ENCODE data around the gene BORCS6.

The BORCS6 gene

GRCh38 chr17:8212312-8213180 is 22.6 kb upstream of the BORCS6 start:
- H3K9me2 ChIP-seq (replicated peaks; ENCODE audit: insufficient read depth, low read length) = no peaks in the 10 kb centered on the region
- no peak overlapping the region for H3K27ac ChIP-seq (ENCODE audit: low read depth, low read length)
- no peak for TF ChIP-seq CTCF (IDR thresholded peaks at IDR 0.05; ENCODE audit: insufficient read depth, low read length, poor library complexity, severe bottlenecking)
- no peak for TF ChIP-seq EZH2phosphoT487 (conservative IDR thresholded peaks at IDR 0.05; ENCODE audit: low read length)
- peaks cover 14% of the 10 kb centered on the region; the same call in 1 of the 2 replicates for H3F3A ChIP-seq (ENCODE audit: insufficient read depth)
- no peaks in the 10 kb centered on the region for H3K27me3 ChIP-seq (ENCODE audit: low read length)
- no peaks in the 10 kb centered on the region for H3K9me3 ChIP-seq (ENCODE audit: insufficient read depth, low read length)
- no peak overlapping the region for H3K4me3 ChIP-seq (ENCODE audit: insufficient read depth, low read length, poor library complexity, severe bottlenecking)
- no peak overlapping the region for H3K4me2 ChIP-seq (ENCODE audit: low read depth, low read length, poor library complexity, severe bottlenecking)
- H3K79me2 ChIP-seq (ENCODE audit: insufficient read depth, low read length) = peaks cover 24% of the 10 kb centered on the region
- H4K20me1 ChIP-seq (ENCODE audit: low read depth, low read length) = no peaks in the 10 kb centered on the region; the same call in 1 of the 2 replicates
- no peak overlapping the region for H3K9ac ChIP-seq (ENCODE audit: low read length)
- H3K36me3 ChIP-seq (ENCODE audit: low read length) = peaks cover 4% of the 10 kb centered on the region; the same call in 1 of the 2 replicates
- no peak overlapping the region for H2AFZ ChIP-seq (ENCODE audit: low read depth, low read length, severe bottlenecking)

- TF ChIP-seq EZH2phosphoT487 (conservative IDR thresholded peaks at IDR 0.05; ENCODE audit: low read length) = no peak
- TF ChIP-seq CTCF (IDR thresholded peaks at IDR 0.05; ENCODE audit: insufficient read depth, low read length, poor library complexity, severe bottlenecking) = no peak
- Histone ChIP-seq H3K9me2 (replicated peaks; ENCODE audit: insufficient read depth, low read length) (no peaks in the 10 kb centered on the region), H3K9me3 (ENCODE audit: insufficient read depth, low read length) (no peaks in the 10 kb centered on the region), H3K27ac (ENCODE audit: low read depth, low read length) (peak overlapping the region; percentile 90), H3K4me3 (ENCODE audit: insufficient read depth, low read length, poor library complexity, severe bottlenecking) (peak overlapping the region; percentile 94), H3K4me2 (ENCODE audit: low read depth, low read length, poor library complexity, severe bottlenecking) (peak overlapping the region; percentile 98), H3K79me2 (ENCODE audit: insufficient read depth, low read length) (peaks cover 34% of the 10 kb centered on the region), H3K9ac (ENCODE audit: low read length) (peak overlapping the region; percentile 98), H3F3A (ENCODE audit: insufficient read depth) (peaks cover 14% of the 10 kb centered on the region; the same call in 1 of the 2 replicates), H4K20me1 (ENCODE audit: low read depth, low read length) (no peaks in the 10 kb centered on the region; the same call in 1 of the 2 replicates), H2AFZ (ENCODE audit: low read depth, low read length, severe bottlenecking) (peak overlapping the region; percentile 87), H3K27me3 (ENCODE audit: low read length) (no peaks in the 10 kb centered on the region), H3K36me3 (ENCODE audit: low read length) (peaks cover 15% of the 10 kb centered on the region; the same call in 1 of the 2 replicates)
Measured at GRCh38 chr17:8210761-8211458, 20.9 kb upstream of the BORCS6 start.

DNA sequence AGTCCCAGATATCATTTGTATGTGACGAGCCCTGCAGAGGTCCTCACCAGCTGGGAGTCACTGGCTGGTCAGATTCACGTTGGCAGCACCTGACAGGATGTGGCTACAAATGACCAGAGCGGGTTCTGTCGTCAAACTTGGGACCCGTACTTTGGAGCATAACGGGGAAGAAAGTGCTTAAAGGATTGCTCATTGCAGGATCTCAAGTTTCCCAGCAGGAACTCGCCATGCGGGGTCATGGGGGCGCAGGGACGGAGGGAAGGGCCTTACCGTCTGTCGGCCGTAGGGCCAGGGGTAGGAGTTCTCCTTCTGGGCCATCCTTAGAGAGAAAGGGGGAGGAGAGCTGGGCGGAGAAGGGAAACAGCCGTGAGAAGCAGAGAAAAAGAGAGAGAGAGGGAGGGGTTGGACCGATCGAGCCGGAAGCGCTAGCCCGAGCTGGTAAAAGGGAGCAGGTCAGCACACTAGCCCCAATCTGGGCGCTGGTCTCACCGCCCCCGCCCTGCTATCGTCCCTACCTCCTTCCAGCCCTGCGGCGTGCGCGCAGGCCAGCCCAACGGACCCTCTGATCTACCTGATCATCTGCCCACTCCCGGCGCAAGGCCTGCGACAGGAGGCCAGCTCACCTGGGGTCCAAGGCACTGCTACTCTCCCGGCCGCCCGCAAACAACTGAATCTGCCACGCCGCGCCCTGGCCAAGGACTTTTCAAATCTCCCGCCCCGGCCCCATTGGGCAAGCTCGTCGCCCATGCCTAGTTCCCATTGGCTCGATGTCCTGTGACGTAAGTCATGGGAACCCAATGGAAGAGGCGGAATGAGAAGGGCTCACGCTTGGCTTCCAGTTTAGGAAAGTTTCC is 20.2 kb upstream of the BORCS6 start, which contains the start of gene AURKB:
Gene AURKB (minus strand): TSS at position 669 of the 854 bp plus-strand sequence. CDS start 351 bp downstream, at position 318.
- H3K79me2 ChIP-seq (ENCODE audit: insufficient read depth, low read length) = peaks cover 34% of the 10 kb centered on the region
- no peaks in the 10 kb centered on the region for H3K9me2 ChIP-seq (replicated peaks; ENCODE audit: insufficient read depth, low read length)
- TF ChIP-seq EZH2phosphoT487 (conservative IDR thresholded peaks at IDR 0.05; ENCODE audit: low read length) (no peak), CTCF (IDR thresholded peaks at IDR 0.05; ENCODE audit: insufficient read depth, low read length, poor library complexity, severe bottlenecking) (no peak)
- no peaks in the 10 kb centered on the region for H3K9me3 ChIP-seq (ENCODE audit: insufficient read depth, low read length)
- peak within 1 kb of the TSS; percentile 87 for H2AFZ ChIP-seq (ENCODE audit: low read depth, low read length, severe bottlenecking)
- peak within 1 kb of the TSS; percentile 98 for H3K4me2 ChIP-seq (ENCODE audit: low read depth, low read length, poor library complexity, severe bottlenecking)
- H3K4me3 ChIP-seq (ENCODE audit: insufficient read depth, low read length, poor library complexity, severe bottlenecking) = peak within 1 kb of the TSS; percentile 94
- H3F3A ChIP-seq (ENCODE audit: insufficient read depth) = peaks cover 14% of the 10 kb centered on the region; the same call in 1 of the 2 replicates
- peaks cover 15% of the 10 kb centered on the region; the same call in 1 of the 2 replicates for H3K36me3 ChIP-seq (ENCODE audit: low read length)
- H3K27ac ChIP-seq (ENCODE audit: low read depth, low read length) = peak within 1 kb of the TSS; percentile 90
- no peaks in the 10 kb centered on the region; the same call in 1 of the 2 replicates for H4K20me1 ChIP-seq (ENCODE audit: low read depth, low read length)
- H3K27me3 ChIP-seq (ENCODE audit: low read length) = no peaks in the 10 kb centered on the region
- H3K9ac ChIP-seq (ENCODE audit: low read length) = peak within 1 kb of the TSS; percentile 98

Measured in SU-DHL-6 (cell line).